Fibroblast of lung (primary cell): ENCODE measurements around the gene OVCA2. TPM values are rescaled to one million over a fixed set of nuclear protein-coding genes. Genes with fewer than 3 reads are reported as not detected.
A peak's percentile ranks its signal among the peaks of the same experiment; 100 is the strongest.

Experiments used
- DNase-seq, 2 donors: peaks; one replicate each; pipeline versions ENCODE4 v3.0.0 to v3.0.0-alpha.2; 2010; ENCODE audit warnings: low read depth in 2 of 2
- H2AFZ ChIP-seq: 2 replicates; pipeline ENCODE4 v1.5.1; 2012; ENCODE audit warnings: low read length, control low read depth, inconsistent platforms
- H3K27ac ChIP-seq: 2 replicates; pipeline ENCODE4 v1.5.1; 2011; ENCODE audit warnings: low read length, control low read depth; ENCODE audit not compliant: insufficient read depth
- H3K27me3 ChIP-seq: 2 replicates; pipeline ENCODE4 v1.5.1; 2011; ENCODE audit warnings: mild to moderate bottlenecking, low read length; ENCODE audit not compliant: control insufficient read depth, insufficient read depth
- H3K36me3 ChIP-seq: 2 replicates; pipeline ENCODE4 v1.5.1; 2011; ENCODE audit warnings: low read length; ENCODE audit not compliant: control insufficient read depth, insufficient read depth
- H3K4me1 ChIP-seq: 2 replicates; pipeline ENCODE4 v1.5.1; 2011; ENCODE audit warnings: low read length; ENCODE audit not compliant: control insufficient read depth, insufficient read depth; ENCODE audit errors: extremely low read depth
- H3K4me2 ChIP-seq: 2 replicates; pipeline ENCODE4 v1.5.1; 2011; ENCODE audit warnings: low read length, control low read depth; ENCODE audit not compliant: insufficient read depth; ENCODE audit errors: extremely low read depth
- H3K4me3 ChIP-seq, 4 experiments: fragments of 200-600 bp in 1 of 4; sonication (generic) in 1 of 4; replicated peaks in 1 of 4; 2 replicates each; pipeline ENCODE4 v1.5.1; 2011 to 2016; ENCODE audit warnings: low read length in 4 of 4, low read depth in 3 of 4, mild to moderate bottlenecking in 3 of 4, control low read depth in 2 of 4, inconsistent platforms in 1 of 4, mixed read lengths in 1 of 4; ENCODE audit not compliant: insufficient read depth in 1 of 4; ENCODE audit errors: control extremely low read depth in 1 of 4
- H3K79me2 ChIP-seq: 2 replicates; pipeline ENCODE4 v1.5.1; 2012; ENCODE audit warnings: mild to moderate bottlenecking, low read length, inconsistent platforms; ENCODE audit not compliant: control insufficient read depth, insufficient read depth
- H3K9ac ChIP-seq: 2 replicates; pipeline ENCODE4 v1.5.1; 2011; ENCODE audit warnings: mild to moderate bottlenecking, low read length, control low read depth; ENCODE audit not compliant: insufficient read depth
- H3K9me3 ChIP-seq: 2 replicates; pipeline ENCODE4 v1.5.1; 2012; ENCODE audit warnings: low read depth, low read length; ENCODE audit not compliant: control insufficient read depth, insufficient read depth
- H4K20me1 ChIP-seq: 2 replicates; pipeline ENCODE4 v1.5.1; 2011; ENCODE audit warnings: low read length; ENCODE audit not compliant: control insufficient read depth, insufficient read depth; ENCODE audit errors: extremely low read depth
- CTCF ChIP-seq, 2 donors: IDR thresholded peaks in 1 of 2; conservative IDR thresholded peaks in 1 of 2; 1 replicate in 1 of 2; 2 replicates in 1 of 2; pipeline ENCODE4 v1.5.1; 2011 to 2012; ENCODE audit warnings: low read length in 2 of 2, control low read depth in 1 of 2, inconsistent platforms in 1 of 2, low read depth in 1 of 2, mild to moderate bottlenecking in 1 of 2
- EZH2 ChIP-seq: IDR thresholded peaks from 2 replicates; pipeline ENCODE4 v1.5.1; 2012; ENCODE audit warnings: low read length, control low read depth, mild to moderate bottlenecking; ENCODE audit errors: missing control alignments
- polyA plus RNA-seq, 2 donors: library from polyadenylated mRNA; depleted of rRNA in 1 of 2; stranded (reverse) in 1 of 2; unstranded in 1 of 2; fragments of >200 nt; gene quantifications; 2 replicates each; pipeline ENCODE4 v1.2.1, GENCODE V29; 2011 to 2012; ENCODE audit warnings: missing spikeins in 1 of 2
- total RNA-seq: library from RNA; depleted of rRNA; stranded (reverse); fragments of >200 nt; gene quantifications from 2 replicates; pipeline ENCODE4 v1.2.1, GENCODE V29; 2014

The OVCA2 gene
- total and polyA plus RNA-seq, 2 donors (not counting 1 experiment from before 2014, with no cell fraction given) = 27.9 to 40.6 TPM

- Histone ChIP-seq H3K9me3 (no peaks in the 10 kb centered on the region), H3K4me1 (peaks cover 88% of the 10 kb centered on the region), H3K27me3 (no peaks in the 10 kb centered on the region), H3K4me2 (no peak overlapping the region), H3K79me2 (peaks cover 5% of the 10 kb centered on the region), H3K9ac (peak overlapping the region; percentile 28), H3K27ac (peak overlapping the region; percentile 85), H4K20me1 (no peaks in the 10 kb centered on the region), H2AFZ (no peak overlapping the region), H3K4me3 (no peak overlapping the region), H3K36me3 (peaks cover 9% of the 10 kb centered on the region)
- no peak for DNase-seq
- TF ChIP-seq CTCF (conservative IDR thresholded peaks at IDR 0.05 in 1 of 2, IDR thresholded peaks at IDR 0.05 in 1 of 2; ENCODE audit: low read depth in 1 of 2, low read length in 2 of 2) (no peak), EZH2 (no peak)
These were observed 25.3 kb downstream of the OVCA2 start for GRCh38 chr17:2067048-2067561.

GRCh38 chr17:2067608-2068024 lies 25.8 kb downstream of the OVCA2 start:
- Histone ChIP-seq H3K9me3 (no peaks in the 10 kb centered on the region), H3K79me2 (peaks cover 3% of the 10 kb centered on the region), H3K27me3 (no peaks in the 10 kb centered on the region), H2AFZ (no peak overlapping the region), H3K36me3 (peaks cover 9% of the 10 kb centered on the region), H3K4me1 (peaks cover 88% of the 10 kb centered on the region), H3K4me2 (no peak overlapping the region), H3K27ac (peak overlapping the region; percentile 85), H4K20me1 (no peaks in the 10 kb centered on the region), H3K9ac (peak overlapping the region; percentile 33), H3K4me3 (no peak overlapping the region)
- peak in 1 of 2 donors; percentile 88 for DNase-seq
- TF ChIP-seq CTCF (conservative IDR thresholded peaks at IDR 0.05 in 1 of 2, IDR thresholded peaks at IDR 0.05 in 1 of 2; ENCODE audit: low read depth in 1 of 2, low read length in 2 of 2) = no peak
- TF ChIP-seq EZH2 = no peak

- no peaks in the 10 kb centered on the region for H3K27me3 ChIP-seq
- H3K79me2 ChIP-seq = peaks cover 3% of the 10 kb centered on the region
- TF ChIP-seq CTCF (conservative IDR thresholded peaks at IDR 0.05 in 1 of 2, IDR thresholded peaks at IDR 0.05 in 1 of 2; ENCODE audit: low read depth in 1 of 2, low read length in 2 of 2) (no peak), EZH2 (no peak)
- H3K4me2 ChIP-seq = no peak overlapping the region
- DNase-seq = peak; percentile 70 to 98
- no peak overlapping the region for H3K4me3 ChIP-seq
- no peak overlapping the region for H2AFZ ChIP-seq
- H4K20me1 ChIP-seq = no peaks in the 10 kb centered on the region
- no peaks in the 10 kb centered on the region for H3K9me3 ChIP-seq
- peak overlapping the region; percentile 41 for H3K9ac ChIP-seq
- peaks cover 9% of the 10 kb centered on the region for H3K36me3 ChIP-seq
- peaks cover 85% of the 10 kb centered on the region for H3K4me1 ChIP-seq
- H3K27ac ChIP-seq = peak overlapping the region; percentile 85
These were observed 26.3 kb downstream of the OVCA2 start for GRCh38 chr17:2068031-2068518.
